Activated CD4-positive, alpha-beta T cell treated with anti-CD3 and anti-CD28 coated beads, Interleukin-2, amount 50 U/mL, for 4 hours (primary cell): ENCODE measurements around the gene TPSAB1.

Experiments
- DNase-seq, 2 experiments: peaks; one replicate each; pipeline ENCODE4 v3.0.0-alpha.2; 2020

TPSAB1 gene

DNA sequence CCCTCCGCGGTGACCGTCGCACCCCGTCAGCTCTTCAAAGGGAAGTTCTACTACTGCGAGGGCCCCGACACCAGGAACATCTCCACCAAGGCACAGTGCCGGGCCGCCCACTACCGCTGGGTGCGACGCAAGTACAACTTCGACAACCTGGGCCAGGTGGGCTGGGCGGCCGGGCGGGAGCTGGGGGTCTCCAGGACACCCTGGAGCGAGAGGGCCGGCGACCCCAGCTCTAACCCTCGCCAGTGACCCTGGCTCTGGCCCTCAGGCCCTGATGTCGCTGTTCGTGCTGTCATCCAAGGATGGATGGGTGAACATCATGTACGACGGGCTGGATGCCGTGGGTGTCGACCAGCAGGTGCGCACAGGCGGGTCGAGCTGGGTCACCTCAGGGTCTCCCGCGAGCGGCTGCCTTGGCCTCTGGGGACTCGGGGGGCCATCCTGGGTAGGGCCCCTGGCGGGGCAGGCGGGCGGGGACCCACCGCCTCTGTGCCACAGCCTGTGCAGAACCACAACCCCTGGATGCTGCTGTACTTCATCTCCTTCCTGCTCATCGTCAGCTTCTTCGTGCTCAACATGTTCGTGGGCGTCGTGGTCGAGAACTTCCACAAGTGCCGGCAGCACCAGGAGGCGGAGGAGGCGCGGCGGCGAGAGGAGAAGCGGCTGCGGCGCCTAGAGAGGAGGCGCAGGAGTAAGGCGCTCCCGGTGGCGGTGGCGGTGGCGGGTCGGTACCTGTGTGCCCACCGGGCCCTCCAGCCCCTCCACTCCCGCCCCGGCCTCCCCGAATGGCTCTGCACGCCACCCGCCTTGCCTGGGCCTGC, 28.8 kb upstream of the TPSAB1 start:
- DNase-seq, result no peak

DNA sequence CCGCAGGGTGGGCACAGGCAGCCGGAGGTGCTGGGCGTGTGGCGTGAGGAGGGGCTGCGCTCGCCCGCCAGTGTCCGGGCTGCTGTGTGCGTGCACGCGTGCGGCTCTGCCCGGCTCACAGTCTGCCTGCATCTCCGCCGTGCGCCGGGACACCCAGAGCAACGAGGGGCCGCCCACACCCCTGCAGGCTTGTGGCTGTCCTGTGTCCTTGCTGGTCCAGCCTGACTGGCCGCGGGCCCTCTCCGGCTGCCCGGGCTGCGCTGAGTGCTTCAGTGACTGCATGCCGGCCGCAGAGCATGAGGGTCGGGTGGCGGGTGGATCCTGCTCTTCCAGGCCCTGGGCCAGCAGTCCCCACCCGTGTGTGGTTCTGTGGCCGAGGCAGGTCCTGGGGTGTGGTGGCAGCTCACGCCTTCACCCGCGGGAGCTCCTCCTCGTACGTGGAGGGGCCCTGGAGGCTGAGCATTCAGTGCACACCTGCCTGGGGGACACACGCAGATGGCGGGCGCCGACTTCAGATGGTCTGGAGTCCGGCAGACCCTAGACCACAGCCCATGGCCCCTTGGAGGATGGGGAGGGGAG, 27.8 kb upstream of the TPSAB1 start:
- no peak for DNase-seq

DNA sequence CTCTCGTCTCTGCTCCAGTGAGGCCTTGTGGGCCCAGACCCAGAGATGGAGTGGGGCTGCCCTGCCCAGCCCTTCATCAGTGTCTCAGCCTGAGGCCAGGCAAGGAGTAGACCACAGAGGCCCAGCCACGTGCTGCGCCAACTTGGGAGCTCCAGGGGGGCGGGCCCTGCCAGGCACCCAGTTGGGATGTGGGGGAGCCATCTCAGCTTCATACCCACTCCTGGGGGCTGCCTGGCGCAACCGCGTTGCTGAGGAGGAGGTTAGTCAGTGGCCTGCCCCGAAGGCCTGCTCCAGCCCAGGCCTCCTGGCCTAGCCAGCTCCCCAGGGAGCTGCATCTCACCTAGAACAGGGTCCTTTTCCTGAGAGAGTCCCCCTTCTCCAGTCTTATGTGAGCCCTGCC, 27.3 kb upstream of the TPSAB1 start:
- no peak for DNase-seq

GRCh38 chr16:1213796-1214372, 26.6 kb upstream of the TPSAB1 start:
- DNase-seq, result no peak

DNA sequence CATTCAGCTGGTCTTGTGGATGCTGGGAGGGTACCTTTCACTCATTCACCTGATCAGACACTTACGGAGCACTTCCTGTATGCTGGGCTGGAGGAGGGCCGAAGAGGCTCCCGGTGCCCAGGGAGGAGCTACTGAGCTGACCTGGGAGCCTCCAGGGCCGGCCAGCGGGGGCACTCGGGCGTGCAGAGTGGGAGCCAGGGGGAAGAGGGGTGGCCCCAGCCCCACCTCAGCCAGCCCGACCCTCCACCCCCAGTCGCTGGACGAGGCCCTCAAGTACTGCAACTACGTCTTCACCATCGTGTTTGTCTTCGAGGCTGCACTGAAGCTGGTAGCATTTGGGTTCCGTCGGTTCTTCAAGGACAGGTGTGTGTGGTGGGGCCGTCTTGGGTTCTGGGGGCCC, 25.8 kb upstream of the TPSAB1 start:
- DNase-seq, result no peak

GRCh38 chr16:1215574-1216295, 24.8 kb upstream of the TPSAB1 start:
- no peak for DNase-seq

DNA sequence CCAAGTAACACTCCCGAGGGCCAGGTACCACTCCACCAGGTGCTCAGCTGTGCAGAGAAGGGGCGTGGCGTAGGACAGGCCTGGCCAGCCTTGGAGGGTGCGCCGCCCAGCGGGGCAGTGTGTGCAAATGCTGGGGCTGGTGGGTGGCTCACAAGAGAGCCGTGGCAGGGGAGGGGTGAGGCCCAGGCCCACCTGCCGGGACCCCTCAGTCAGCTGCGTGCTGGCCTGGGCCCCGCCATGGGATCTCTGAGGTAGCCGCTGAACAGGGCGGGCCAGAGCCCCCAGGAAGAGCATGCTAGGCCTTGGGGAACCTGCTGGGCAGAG, 24.2 kb upstream of the TPSAB1 start:
- DNase-seq, result no peak

DNA sequence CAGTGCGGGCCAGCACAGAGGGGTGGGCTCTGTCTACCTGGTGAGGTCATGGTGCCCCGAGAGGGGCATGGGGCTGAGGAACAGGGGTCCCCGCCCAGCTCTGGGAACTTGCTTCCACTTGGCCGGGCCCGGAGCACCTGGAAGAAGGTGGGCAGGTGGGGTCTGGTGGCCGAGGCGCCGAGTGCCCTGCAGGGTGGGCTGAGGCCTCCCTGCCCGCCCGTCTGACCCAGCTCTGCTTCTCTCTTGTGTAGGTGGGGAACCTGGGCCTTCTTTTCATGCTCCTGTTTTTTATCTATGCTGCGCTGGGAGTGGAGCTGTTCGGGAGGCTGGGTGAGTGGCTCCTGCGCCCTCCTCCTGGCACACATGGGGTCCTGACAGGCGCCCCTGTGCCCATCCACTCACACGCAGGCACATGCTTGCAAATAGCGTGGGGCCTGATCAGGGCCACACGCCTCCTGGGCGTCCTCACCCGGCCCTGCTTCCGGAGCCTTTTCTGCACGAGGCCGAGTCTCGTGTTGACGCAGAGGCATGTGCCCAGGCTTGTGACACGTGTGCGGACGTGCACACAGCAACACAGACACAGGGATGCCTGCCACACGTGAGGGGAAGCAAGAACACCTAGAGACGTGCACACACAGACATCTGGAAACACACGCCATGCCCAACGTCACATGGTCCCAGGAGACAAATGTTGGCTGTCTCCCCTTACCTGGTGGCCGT, 23.7 kb upstream of the TPSAB1 start:
- DNase-seq, result no peak

GRCh38 chr16:1217526-1217925, 23.0 kb upstream of the TPSAB1 start:
- no peak for DNase-seq

- no peak for DNase-seq
These were observed 22.2 kb upstream of the TPSAB1 start for GRCh38 chr16:1218061-1218929.

DNA sequence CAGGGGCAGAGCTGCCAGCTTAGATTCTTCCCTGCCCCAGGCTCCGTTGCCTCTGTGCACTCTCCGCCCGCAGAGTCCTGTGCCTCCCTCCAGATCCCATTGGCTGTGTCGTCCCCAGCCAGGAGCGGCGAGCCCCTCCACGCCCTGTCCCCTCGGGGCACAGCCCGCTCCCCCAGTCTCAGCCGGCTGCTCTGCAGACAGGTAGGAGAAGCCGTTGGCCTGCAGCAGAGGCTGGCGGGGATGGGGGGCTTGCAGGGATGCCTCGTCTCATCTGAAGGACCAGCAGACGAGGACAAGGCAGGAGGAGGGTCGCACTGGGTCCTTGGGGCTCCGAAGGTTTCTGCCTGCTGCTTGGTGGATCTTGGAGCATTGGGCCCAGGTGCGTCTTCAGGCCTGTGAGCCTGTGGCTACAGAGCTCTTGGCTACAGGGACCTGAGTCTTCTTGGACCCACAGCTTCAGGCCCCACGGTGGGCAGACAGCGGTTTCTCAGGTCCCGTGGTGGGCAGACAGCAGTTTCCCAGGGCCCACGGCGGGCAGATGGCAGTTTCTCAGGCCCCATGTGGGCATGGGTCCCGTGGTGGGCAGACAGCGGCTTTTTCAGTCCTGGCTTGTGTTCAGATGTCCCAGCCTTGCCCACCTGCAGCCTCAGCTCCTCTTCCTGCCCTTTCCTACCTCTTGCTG, 21.4 kb upstream of the TPSAB1 start:
- no peak for DNase-seq

- no peak for DNase-seq
These were observed 20.3 kb upstream of the TPSAB1 start for GRCh38 chr16:1220098-1220728.

GRCh38 chr16:1220841-1221627, 19.5 kb upstream of the TPSAB1 start:
- no peak for DNase-seq

DNA sequence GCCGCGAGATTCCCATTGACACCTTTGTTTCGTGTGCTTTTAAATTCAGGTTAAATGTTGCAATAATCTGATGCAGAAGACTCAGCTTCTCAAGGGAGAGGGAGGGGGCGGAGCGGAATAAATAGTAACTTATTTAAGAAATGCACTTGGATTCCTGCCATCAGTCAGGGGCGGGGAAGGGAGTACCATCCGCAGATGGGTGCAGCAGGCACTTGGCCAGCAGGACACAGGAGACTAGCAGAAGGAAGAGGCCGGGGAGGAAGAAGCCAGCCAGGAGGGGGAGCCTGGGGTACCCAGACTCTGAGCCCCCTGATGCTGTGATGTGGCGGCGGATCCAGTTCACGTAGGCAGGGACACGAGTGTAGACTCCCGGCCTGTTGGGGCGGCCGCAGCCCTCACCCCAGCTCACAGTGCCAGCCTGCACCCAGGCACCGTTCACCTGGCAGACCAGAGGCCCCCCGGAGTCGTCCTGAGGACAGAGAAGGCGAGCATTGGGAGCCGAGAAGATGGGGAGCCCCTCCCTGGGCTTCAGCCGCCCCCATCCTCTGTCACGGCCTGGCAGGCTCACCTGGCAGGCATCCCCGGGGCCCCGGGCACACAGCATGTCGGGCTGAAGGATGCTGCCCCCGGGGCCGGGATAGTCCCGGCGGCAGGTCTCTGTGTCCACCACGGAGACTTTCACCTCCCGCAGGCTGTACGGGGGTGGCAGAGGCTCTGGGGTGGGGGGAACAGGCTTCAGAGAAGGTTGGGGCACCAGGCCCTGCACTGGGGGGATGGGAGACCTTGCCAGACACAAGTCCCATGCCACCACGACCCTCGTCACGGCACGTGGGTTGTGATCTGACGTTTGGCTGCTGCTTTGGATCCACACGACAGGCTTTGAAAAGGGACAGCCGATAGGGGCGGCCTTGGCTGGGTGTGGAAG, 18.6 kb upstream of the TPSAB1 start:
- DNase-seq, result no peak

GRCh38 chr16:1222553-1223354, 17.8 kb upstream of the TPSAB1 start:
- DNase-seq, result no peak

GRCh38 chr16:1223355-1224214, 16.9 kb upstream of the TPSAB1 start:
- no peak for DNase-seq

- DNase-seq, result no peak
These were observed 15.9 kb upstream of the TPSAB1 start for GRCh38 chr16:1224558-1224957.
